Activated naive CD4-positive, alpha-beta T cell treated with anti-CD3 and anti-CD28 coated beads, Interleukin-2, amount 50 U/mL, for 72 hours (primary cell): Measurements from ENCODE around the gene FCER2. TPM values are rescaled to one million over a fixed set of nuclear protein-coding genes. Genes with fewer than 3 reads are reported as not detected.
"Not testable (repeated sequence)": the region's sequence is repeated elsewhere in the genome, so short reads cannot be mapped to it uniquely, and the experiment has no call there.

Experiments
- ATAC-seq, 2 donors: fragments of 150-1000 bp; cut with Tn5 transposase; 2 replicates each; pipeline ENCODE4 v1.10.0; 2021; ENCODE audit warnings: mild to moderate bottlenecking in 2 of 2, moderate library complexity in 2 of 2
- DNase-seq, 2 donors: peaks; one replicate each; pipeline ENCODE4 v3.0.0; 2021 to 2022; ENCODE audit warnings: low spot score in 2 of 2
- H3K27ac Mint-ChIP-seq, 2 donors: one replicate each; pipeline ENCODE4 v1.8.0; 2022; ENCODE audit warnings: mild to moderate bottlenecking in 2 of 2, mixed read lengths in 2 of 2
- H3K36me3 Mint-ChIP-seq, 2 donors: one replicate each; pipeline ENCODE4 v1.8.0; 2022; ENCODE audit warnings: mixed read lengths in 2 of 2
- H3K9me3 Mint-ChIP-seq, 2 donors: one replicate each; pipeline ENCODE4 v1.8.0; 2022; ENCODE audit warnings: mixed read lengths in 2 of 2
- total RNA-seq, 2 donors: library from RNA; stranded (reverse); gene quantifications; one replicate each; pipeline ENCODE4 v1.2.3, GENCODE V29; 2022

The FCER2 gene
- total RNA-seq, 2 donors from 2014 or later, result 0.56 to 0.57 TPM

- ATAC-seq (no peak), DNase-seq (no peak)
- no peaks in the 10 kb centered on the region for H3K9me3 Mint-ChIP-seq
- no peaks in the 10 kb centered on the region for H3K36me3 Mint-ChIP-seq
- no peak overlapping the region for H3K27ac Mint-ChIP-seq
Observed at GRCh38 chr19:7647156-7647555, 54.8 kb downstream of the FCER2 start.

- Mint-ChIP-seq H3K36me3 (no peaks in the 10 kb centered on the region), H3K27ac (peak overlapping the region in 1 of 2 donors; percentile 47), H3K9me3 (no peaks in the 10 kb centered on the region)
- DNase-seq (no peak), ATAC-seq (no peak)
Observed at GRCh38 chr19:7646426-7646700, 55.6 kb downstream of the FCER2 start.

- H3K36me3 Mint-ChIP-seq, result no peaks in the 10 kb centered on the region
- no peak for DNase-seq
- no peaks in the 10 kb centered on the region for H3K9me3 Mint-ChIP-seq
- H3K27ac Mint-ChIP-seq, result no peak overlapping the region
- no peak for ATAC-seq
Observed at GRCh38 chr19:7645656-7646425, 56.1 kb downstream of the FCER2 start.

GRCh38 chr19:7645163-7645562 lies 56.8 kb downstream of the FCER2 start:
- DNase-seq (no peak), ATAC-seq (no peak)
- Mint-ChIP-seq H3K27ac (no peak overlapping the region), H3K36me3 (peaks cover 3 to 4% of the 10 kb centered on the region in 2 donors), H3K9me3 (peaks cover 2% of the 10 kb centered on the region in 2 donors)

GRCh38 chr19:7644550-7644877 lies 57.4 kb downstream of the FCER2 start:
- peaks cover 9 to 10% of the 10 kb centered on the region in 2 donors for H3K36me3 Mint-ChIP-seq
- DNase-seq, result no peak

GRCh38 chr19:7643629-7644549 lies 58.0 kb downstream of the FCER2 start:
- H3K36me3 Mint-ChIP-seq, result peaks cover 10 to 16% of the 10 kb centered on the region in 2 donors
- DNase-seq (peak in 1 of 2 donors; percentile 27), ATAC-seq (peak in 1 of 2 donors; percentile 46)
- not testable (repeated sequence) for H3K9me3 Mint-ChIP-seq, H3K27ac Mint-ChIP-seq

More at GRCh38 chr19:7644550-7644877, 57.4 kb downstream of the FCER2 start:
- no peak for ATAC-seq
- peaks cover 7 to 8% of the 10 kb centered on the region in 2 donors for H3K9me3 Mint-ChIP-seq
- no peak overlapping the region for H3K27ac Mint-ChIP-seq

- peak overlapping the region in 1 of 2 donors; percentile 87 for H3K27ac Mint-ChIP-seq
- ATAC-seq (no peak), DNase-seq (no peak)
- H3K9me3 Mint-ChIP-seq, result peaks cover 7 to 8% of the 10 kb centered on the region in 2 donors
- H3K36me3 Mint-ChIP-seq, result peaks cover 10 to 17% of the 10 kb centered on the region in 2 donors
Observed at GRCh38 chr19:7643031-7643415, 58.9 kb downstream of the FCER2 start.

- Mint-ChIP-seq H3K36me3 (peaks cover 10 to 17% of the 10 kb centered on the region in 2 donors), H3K9me3 (peaks cover 7 to 8% of the 10 kb centered on the region in 2 donors), H3K27ac (no peak overlapping the region)
- ATAC-seq, result no peak
- DNase-seq, result no peak
Observed at GRCh38 chr19:7642295-7643030, 59.5 kb downstream of the FCER2 start.

- Mint-ChIP-seq H3K36me3 (peaks cover 10 to 17% of the 10 kb centered on the region in 2 donors), H3K27ac (no peak overlapping the region), H3K9me3 (peaks cover 7 to 8% of the 10 kb centered on the region in 2 donors)
- no peak for DNase-seq
- no peak for ATAC-seq
Observed at GRCh38 chr19:7641290-7642276, 60.3 kb downstream of the FCER2 start.

GRCh38 chr19:7640803-7641202 lies 61.1 kb downstream of the FCER2 start:
- H3K36me3 Mint-ChIP-seq, result peaks cover 10 to 17% of the 10 kb centered on the region in 2 donors
- no peak for DNase-seq
- peaks cover 7 to 8% of the 10 kb centered on the region in 2 donors for H3K9me3 Mint-ChIP-seq
- ATAC-seq, result no peak
- H3K27ac Mint-ChIP-seq, result no peak overlapping the region

- Mint-ChIP-seq H3K27ac (no peak overlapping the region), H3K9me3 (peaks cover 7 to 8% of the 10 kb centered on the region in 2 donors), H3K36me3 (peaks cover 10 to 17% of the 10 kb centered on the region in 2 donors)
- DNase-seq (no peak), ATAC-seq (no peak)
Observed at GRCh38 chr19:7639863-7640348, 62.0 kb downstream of the FCER2 start.

GRCh38 chr19:7638802-7639465 lies 63.0 kb downstream of the FCER2 start:
- H3K9me3 Mint-ChIP-seq, result peaks cover 7 to 8% of the 10 kb centered on the region in 2 donors
- no peak overlapping the region for H3K27ac Mint-ChIP-seq

More at GRCh38 chr19:7638802-7639465, 63.0 kb downstream of the FCER2 start:
- peaks cover 10 to 17% of the 10 kb centered on the region in 2 donors for H3K36me3 Mint-ChIP-seq
- no peak for ATAC-seq
- DNase-seq, result no peak
